Measurements from ENCODE around the gene PRR27.

DNA sequence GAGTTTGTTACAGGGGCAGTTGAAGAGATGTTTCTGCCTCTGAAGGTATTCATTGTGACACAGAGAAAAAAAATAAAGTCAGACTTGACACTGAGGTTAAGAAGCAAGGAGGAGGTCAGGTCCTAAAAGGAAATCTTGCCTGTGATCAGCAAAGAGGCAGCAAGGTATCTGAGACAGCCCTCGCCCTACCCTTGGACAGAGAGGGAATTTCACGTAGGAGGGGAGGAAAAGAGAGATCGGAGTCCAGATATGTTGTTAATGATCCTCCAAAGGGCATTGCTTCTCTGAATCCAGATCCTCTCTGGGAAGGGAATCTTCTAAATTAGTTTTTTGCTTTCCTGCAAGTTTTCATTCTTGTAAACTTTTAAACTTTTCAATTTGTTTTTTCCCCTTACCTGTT is 15.3 kb upstream of the PRR27 start:
- TF ChIP-seq CTCF (IDR thresholded peaks at IDR 0.05), result no peak
- no peak for TF ChIP-seq POLR2AphosphoS5 (IDR thresholded peaks at IDR 0.05; ENCODE audit: insufficient read depth in 1 of 2, low read depth in 1 of 2)
